Upper lobe of right lung (tissue), 1 donor: Measurements from ENCODE around the gene PRAMEF11. TPM values are rescaled to one million over a fixed set of nuclear protein-coding genes. Genes with fewer than 3 reads are reported as not detected.
"Not testable (repeated sequence)": the region's sequence is repeated elsewhere in the genome, so short reads cannot be mapped to it uniquely, and the experiment has no call there.

Source experiments
- ATAC-seq: fragments of 200-7000 bp; cut with Tn5 transposase; one replicate; pipeline ENCODE4 v1.9.1; 2020; ENCODE audit warnings: mild to moderate bottlenecking, moderate library complexity
- DNase-seq: peaks from one replicate; pipeline ENCODE4 v3.0.0-alpha.2; 2020
- H3K27ac ChIP-seq: fragments of 200-600 bp; one replicate; pipeline ENCODE4 v1.8.0; 2022
- H3K27me3 ChIP-seq: fragments of 200-600 bp; one replicate; pipeline ENCODE4 v1.8.0; 2022; ENCODE audit warnings: mild to moderate bottlenecking
- H3K36me3 ChIP-seq: fragments of 200-600 bp; one replicate; pipeline ENCODE4 v1.8.0; 2022
- H3K4me1 ChIP-seq: fragments of 200-600 bp; one replicate; pipeline ENCODE4 v1.8.0; 2022
- H3K4me3 ChIP-seq: fragments of 200-600 bp; one replicate; pipeline ENCODE4 v1.8.0; 2022; ENCODE audit warnings: mild to moderate bottlenecking
- H3K9me3 ChIP-seq: fragments of 200-600 bp; one replicate; pipeline ENCODE4 v1.8.0; 2022
- intact Hi-C: fragments of 100-400 bp; cut with DNase I; formaldehyde crosslinking; loops from one replicate; pipeline ENCODE4 v1.11.0; 2022
- total RNA-seq: library from RNA; stranded (reverse); fragmentation: NEBNext Ultra II Directional; extraction: Animal tissue kit (Norgen Biotek cat#: 25700); gene quantifications from one replicate; pipeline ENCODE4 v1.2.1, GENCODE V29; 2021
- TF ChIP-seq, protein P1 (sequence below): fragments of 200-600 bp; IDR thresholded peaks from one replicate; pipeline ENCODE4 v1.8.0; 2022; ENCODE audit warnings: antibody characterized with exemption
- donor health status: DM: no; HTN: yes; CAD: no; lungs with severe emphysema.

The PRAMEF11 gene
- total RNA-seq, 1 donor from 2014 or later, result not detected

DNA sequence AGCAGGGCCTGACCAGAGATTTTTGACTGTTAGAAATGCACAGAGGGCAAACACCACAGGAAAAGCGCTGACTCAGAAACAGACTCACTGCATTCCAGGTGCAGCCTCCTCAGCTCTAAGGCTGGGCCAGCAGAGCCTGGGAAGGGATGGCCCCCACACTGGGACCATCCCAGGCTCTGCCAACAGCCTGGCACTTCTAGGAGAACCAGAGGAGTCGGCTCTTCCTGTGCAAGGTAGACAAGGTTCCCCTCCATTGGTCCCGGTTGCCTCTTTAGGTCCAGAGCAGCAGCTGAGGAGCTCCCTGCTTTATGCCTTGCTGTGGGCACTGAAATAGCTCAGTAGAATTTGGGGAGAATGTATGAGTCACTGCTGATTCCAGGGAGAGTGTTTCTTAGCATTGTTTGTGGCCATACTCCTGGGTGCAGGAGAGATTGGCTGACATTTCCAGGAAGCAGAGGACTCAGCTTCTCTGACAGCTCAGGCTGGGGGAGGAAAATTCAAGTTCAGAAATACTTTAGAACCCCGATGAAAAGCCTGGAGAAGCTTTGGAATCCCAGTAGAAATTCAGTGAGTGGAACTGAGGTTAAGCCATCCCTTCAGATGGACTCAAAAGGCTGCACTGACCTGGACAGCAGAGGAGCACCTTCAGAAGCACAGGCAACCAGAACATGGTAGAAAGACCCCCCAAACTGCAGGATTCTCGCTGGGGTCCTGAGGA lies 20.4 kb downstream of the PRAMEF11 start:
- Histone ChIP-seq H3K4me1 (no peaks in the 10 kb centered on the region), H3K27ac (no peak overlapping the region), H3K4me3 (no peak overlapping the region), H3K9me3 (no peaks in the 10 kb centered on the region), H3K27me3 (no peaks in the 10 kb centered on the region), H3K36me3 (no peaks in the 10 kb centered on the region)
- TF ChIP-seq, protein P1, sequence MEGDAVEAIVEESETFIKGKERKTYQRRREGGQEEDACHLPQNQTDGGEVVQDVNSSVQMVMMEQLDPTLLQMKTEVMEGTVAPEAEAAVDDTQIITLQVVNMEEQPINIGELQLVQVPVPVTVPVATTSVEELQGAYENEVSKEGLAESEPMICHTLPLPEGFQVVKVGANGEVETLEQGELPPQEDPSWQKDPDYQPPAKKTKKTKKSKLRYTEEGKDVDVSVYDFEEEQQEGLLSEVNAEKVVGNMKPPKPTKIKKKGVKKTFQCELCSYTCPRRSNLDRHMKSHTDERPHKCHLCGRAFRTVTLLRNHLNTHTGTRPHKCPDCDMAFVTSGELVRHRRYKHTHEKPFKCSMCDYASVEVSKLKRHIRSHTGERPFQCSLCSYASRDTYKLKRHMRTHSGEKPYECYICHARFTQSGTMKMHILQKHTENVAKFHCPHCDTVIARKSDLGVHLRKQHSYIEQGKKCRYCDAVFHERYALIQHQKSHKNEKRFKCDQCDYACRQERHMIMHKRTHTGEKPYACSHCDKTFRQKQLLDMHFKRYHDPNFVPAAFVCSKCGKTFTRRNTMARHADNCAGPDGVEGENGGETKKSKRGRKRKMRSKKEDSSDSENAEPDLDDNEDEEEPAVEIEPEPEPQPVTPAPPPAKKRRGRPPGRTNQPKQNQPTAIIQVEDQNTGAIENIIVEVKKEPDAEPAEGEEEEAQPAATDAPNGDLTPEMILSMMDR, result no peak
- no peak for DNase-seq
- ATAC-seq, result no peak
- intact Hi-C loops, result no loop called here

DNA sequence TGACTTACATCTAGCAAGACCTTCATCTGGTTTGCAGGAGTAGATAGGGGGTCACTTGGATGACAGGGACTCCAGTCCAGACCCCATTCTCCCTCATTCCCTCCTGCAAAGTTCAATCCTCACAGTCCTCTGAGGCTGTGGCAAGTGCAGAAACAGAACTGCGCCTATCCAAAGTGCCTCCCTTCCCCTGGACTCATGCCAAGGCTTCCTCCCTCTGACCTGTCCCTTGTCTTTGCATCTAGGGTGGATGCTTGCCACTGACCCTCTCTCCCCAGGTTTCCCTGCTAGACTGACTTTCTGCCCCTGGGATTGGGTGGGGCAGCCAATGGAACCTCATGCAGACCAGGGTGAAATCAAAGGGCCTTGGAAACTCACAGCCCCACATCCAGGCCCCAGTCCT lies 21.3 kb downstream of the PRAMEF11 start:
- no peak overlapping the region for H3K4me3 ChIP-seq
- DNase-seq (no peak), ATAC-seq (no peak)
- no peaks in the 10 kb centered on the region for H3K9me3 ChIP-seq
- no peak overlapping the region for H3K27ac ChIP-seq
- H3K4me1 ChIP-seq, result no peaks in the 10 kb centered on the region
- H3K36me3 ChIP-seq, result no peaks in the 10 kb centered on the region
- intact Hi-C loops, result no loop called here
- H3K27me3 ChIP-seq, result no peaks in the 10 kb centered on the region
- TF ChIP-seq, protein P1, result no peak

DNA sequence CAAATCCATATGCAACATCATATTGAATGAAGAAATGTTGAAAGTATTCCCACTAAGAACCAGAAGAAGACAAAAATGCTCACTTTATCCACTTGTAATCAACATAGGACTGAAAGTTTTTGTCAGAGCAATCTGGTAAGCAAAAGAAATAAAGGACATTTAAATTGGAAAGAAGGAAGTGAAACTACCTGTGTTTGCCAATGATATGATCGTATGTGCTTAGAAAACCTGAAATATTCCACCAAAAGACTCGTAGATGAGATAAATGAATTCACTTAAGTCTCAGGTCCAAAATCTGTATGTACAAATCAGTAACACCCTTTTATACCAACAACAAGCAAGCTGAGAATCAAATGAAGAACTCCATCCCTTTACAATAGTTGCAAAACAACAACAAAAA lies 31.5 kb downstream of the PRAMEF11 start:
- no peak overlapping the region for H3K4me3 ChIP-seq
- H3K4me1 ChIP-seq, result no peaks in the 10 kb centered on the region
- no peak for DNase-seq
- TF ChIP-seq, protein P1, result no peak
- intact Hi-C loops, result no loop called here
- no peaks in the 10 kb centered on the region for H3K9me3 ChIP-seq
- H3K27ac ChIP-seq, result no peak overlapping the region
- no peaks in the 10 kb centered on the region for H3K27me3 ChIP-seq
- ATAC-seq, result no peak
- H3K36me3 ChIP-seq, result no peaks in the 10 kb centered on the region

DNA sequence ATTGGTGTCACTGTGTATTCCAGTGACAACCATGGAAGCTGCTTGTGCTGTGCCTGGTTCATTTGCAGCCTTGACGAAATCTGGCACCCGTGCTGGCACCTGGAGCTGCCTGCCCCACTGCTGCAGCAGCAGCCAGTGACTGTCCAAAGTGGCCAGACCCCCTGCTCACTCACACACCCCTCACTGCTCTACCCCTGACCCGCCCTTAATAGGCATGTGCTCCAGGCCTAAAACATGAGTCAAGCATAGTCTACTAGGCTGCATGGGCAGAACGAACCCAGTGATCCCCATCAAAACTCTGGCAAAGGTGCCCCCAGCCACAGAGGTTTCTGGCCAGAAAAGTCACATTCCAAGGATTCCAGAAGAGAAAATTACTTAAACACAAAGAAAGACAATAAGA lies 32.3 kb downstream of the PRAMEF11 start:
- Histone ChIP-seq H3K27ac (no peak overlapping the region), H3K36me3 (no peaks in the 10 kb centered on the region), H3K4me3 (no peak overlapping the region), H3K4me1 (no peaks in the 10 kb centered on the region), H3K9me3 (no peaks in the 10 kb centered on the region), H3K27me3 (no peaks in the 10 kb centered on the region)
- ATAC-seq (no peak), DNase-seq (no peak)
- intact Hi-C loops, result no loop called here
- TF ChIP-seq, protein P1, result no peak

DNA sequence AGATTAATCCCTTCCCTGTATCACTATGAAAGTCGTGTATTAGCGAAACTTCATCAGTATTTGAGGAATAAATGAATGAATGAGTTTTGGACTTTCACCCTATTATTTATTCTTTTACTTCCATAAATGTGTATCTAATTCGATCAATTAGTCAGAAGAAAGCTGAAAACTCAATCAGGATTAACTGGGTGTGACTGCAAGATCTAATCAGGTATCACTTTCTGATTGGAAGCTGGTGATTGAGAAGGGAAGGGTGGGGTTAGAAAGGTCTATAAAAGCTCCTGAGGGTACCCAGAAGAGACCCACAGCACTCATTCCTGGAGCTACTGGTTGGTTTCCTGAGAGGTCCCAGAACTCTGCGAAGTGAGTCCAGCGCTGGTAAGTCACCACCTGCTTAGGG lies 40.1 kb downstream of the PRAMEF11 start, which contains the start of gene PRAMEF1:
Gene PRAMEF1, plus strand, starts transcription at position 301 of the 400 bp plus-strand sequence. CDS start 1,831 bp downstream, outside the sequence.
- H3K36me3 ChIP-seq, intact Hi-C loops, ATAC-seq, H3K27ac ChIP-seq, H3K4me1 ChIP-seq, H3K4me3 ChIP-seq, H3K9me3 ChIP-seq, H3K27me3 ChIP-seq, DNase-seq: not testable (repeated sequence)

DNA sequence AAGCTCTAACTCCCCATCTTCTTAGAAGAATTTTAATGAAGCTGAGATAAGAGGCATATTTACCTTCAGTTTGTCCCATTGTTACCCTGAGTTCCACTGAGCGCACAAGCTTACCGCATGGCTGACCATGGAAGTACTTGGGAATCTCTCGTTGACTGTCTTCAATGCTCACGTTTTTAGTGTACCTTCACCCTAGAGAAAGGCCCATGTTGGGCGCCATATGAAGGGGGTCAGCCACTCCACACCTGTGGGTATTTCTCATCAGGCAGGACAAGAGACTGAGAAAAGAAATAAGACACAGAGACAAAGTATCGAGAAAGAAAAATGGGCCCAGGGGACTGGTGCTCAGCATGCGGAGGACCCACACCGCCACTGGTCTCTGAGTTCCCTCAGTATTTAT lies 46.5 kb downstream of the PRAMEF11 start:
- intact Hi-C loops, result not testable (repeated sequence)

DNA sequence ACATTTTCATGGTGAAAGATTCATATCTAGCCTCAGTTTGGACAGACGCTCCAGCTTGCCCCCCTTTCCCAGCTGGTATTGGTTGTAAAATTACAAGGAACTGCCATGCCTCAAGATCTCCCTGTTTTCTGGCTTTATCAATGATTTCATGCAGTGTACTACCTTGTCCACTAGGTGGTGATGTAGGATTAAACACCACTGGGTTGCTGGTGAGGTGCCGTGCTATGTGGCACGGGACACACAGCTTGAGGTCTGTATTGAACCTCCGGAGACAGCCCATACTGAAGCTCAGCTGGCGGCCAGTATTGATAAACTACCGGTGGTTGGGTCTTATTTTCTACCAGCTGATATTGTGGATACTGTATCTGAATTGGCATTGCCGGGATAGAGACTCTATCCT lies 47.4 kb downstream of the PRAMEF11 start:
- ATAC-seq, H3K36me3 ChIP-seq, DNase-seq, H3K4me1 ChIP-seq, H3K4me3 ChIP-seq, H3K27ac ChIP-seq, H3K27me3 ChIP-seq, intact Hi-C loops: not testable (repeated sequence)
- peaks cover 21% of the 10 kb centered on the region for H3K9me3 ChIP-seq

More for the DNA sequence above, 46.5 kb downstream of the PRAMEF11 start:
- not testable (repeated sequence) for H3K4me3 ChIP-seq, ATAC-seq, H3K27me3 ChIP-seq, H3K36me3 ChIP-seq, DNase-seq, H3K27ac ChIP-seq, H3K4me1 ChIP-seq
- peaks cover 21% of the 10 kb centered on the region for H3K9me3 ChIP-seq

DNA sequence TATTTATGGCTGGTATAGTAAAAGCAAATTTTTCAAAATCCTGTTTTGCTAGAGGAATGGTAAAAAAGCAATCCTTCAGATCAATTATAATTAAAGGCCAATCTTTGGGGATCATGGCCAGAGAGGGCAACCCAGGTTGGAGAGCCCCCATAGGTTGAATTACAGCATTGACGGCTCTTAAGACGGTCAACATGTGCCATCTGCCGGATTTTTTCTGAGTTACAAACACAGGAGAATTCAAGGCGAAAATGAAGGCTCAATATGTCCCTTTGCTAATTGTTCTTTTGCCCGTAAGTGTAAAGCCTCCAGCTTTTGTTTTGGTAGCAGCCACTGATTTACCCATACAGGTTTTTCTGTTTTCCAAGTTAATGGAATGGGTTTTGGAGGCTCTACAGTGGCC lies 49.7 kb downstream of the PRAMEF11 start:
- H3K36me3 ChIP-seq, H3K27me3 ChIP-seq, H3K4me3 ChIP-seq, DNase-seq, ATAC-seq, intact Hi-C loops, H3K4me1 ChIP-seq, H3K27ac ChIP-seq: not testable (repeated sequence)
- H3K9me3 ChIP-seq, result peaks cover 21% of the 10 kb centered on the region
